Epithelial cell of alveolus of lung (primary cell): ENCODE results near the gene ZNF808. TPM values are rescaled to one million over a fixed set of nuclear protein-coding genes. Genes with fewer than 3 reads are reported as not detected.

Experiments used
- total RNA-seq: library from RNA; depleted of rRNA; stranded (reverse); fragments of >200 nt; gene quantifications from 2 replicates; pipeline ENCODE4 v1.2.1, GENCODE V29; 2015

The ZNF808 gene
- total RNA-seq, result 8.5 and 11.0 TPM in 2 replicates

GRCh38 chr19:52527134-52527955 is at the start of gene ZNF808:
TSS of gene ZNF808 (plus strand) at chr19:52527668. CDS start at chr19:52543285, 15,617 bp downstream.

GRCh38 chr19:52570000-52570861 is 42.8 kb downstream of the ZNF808 start, which contains the start of gene ZNF701:
TSS of gene ZNF701 (plus strand) at chr19:52570287. CDS start at chr19:52574148, 3,861 bp downstream.

Other genes starting within 250 kb of the ZNF808 start
- gene ZNF480, start 230.5 kb upstream of the ZNF808 start, total RNA-seq, result 2.5 and 12.2 TPM in 2 replicates
- gene ZNF610, start 191.4 kb upstream of the ZNF808 start, total RNA-seq, result 1.4 and 13.9 TPM in 2 replicates
- 17.1 and 29.9 TPM in 2 replicates for gene ZNF880, start 157.7 kb upstream of the ZNF808 start, total RNA-seq
- 6.6 and 16.4 TPM in 2 replicates for gene ZNF528, start 129.8 kb upstream of the ZNF808 start, total RNA-seq
- gene ZNF534, start 98.5 kb upstream of the ZNF808 start, total RNA-seq, result not detected in 2 replicates
- 2.2 and 2.3 TPM in 2 replicates for gene ZNF578, start 74.1 kb upstream of the ZNF808 start, total RNA-seq
- 7.5 and 24.4 TPM in 2 replicates for gene ZNF701, start 42.6 kb downstream of the ZNF808 start, total RNA-seq
- gene ZNF83, start 110.7 kb downstream of the ZNF808 start, total RNA-seq, result 10.7 and 22.2 TPM in 2 replicates
- gene ZNF611, start 207.4 kb downstream of the ZNF808 start, total RNA-seq, result 4.9 and 11.7 TPM in 2 replicates